Nephron progenitor cell (in vitro differentiated cells): ENCODE data around the gene MCCD1.
"Not testable (repeated sequence)": the region's sequence is repeated elsewhere in the genome, so short reads cannot be mapped to it uniquely, and the experiment has no call there.

ENCODE experiments used
- DNase-seq: peaks from one replicate; pipeline ENCODE4 v3.0.0; 2021
- H3K27ac Mint-ChIP-seq: 2 replicates; pipeline ENCODE4 v1.8.0; 2021; ENCODE audit warnings: mild to moderate bottlenecking, moderate library complexity, mixed read lengths
- H3K27me3 Mint-ChIP-seq: 2 replicates; pipeline ENCODE4 v1.8.0; 2021; ENCODE audit warnings: mild to moderate bottlenecking, low read depth, mixed read lengths; ENCODE audit not compliant: poor library complexity
- H3K36me3 Mint-ChIP-seq: 2 replicates; pipeline ENCODE4 v1.8.0; 2021; ENCODE audit warnings: low read depth, mixed read lengths
- H3K4me1 Mint-ChIP-seq: 2 replicates; pipeline ENCODE4 v1.8.0; 2021; ENCODE audit warnings: mixed read lengths
- H3K4me3 Mint-ChIP-seq: 2 replicates; pipeline ENCODE4 v1.8.0; 2021; ENCODE audit warnings: mild to moderate bottlenecking, moderate library complexity, mixed read lengths
- H3K9me3 Mint-ChIP-seq: 2 replicates; pipeline ENCODE4 v1.8.0; 2021; ENCODE audit warnings: mild to moderate bottlenecking, moderate library complexity, mixed read lengths
- CTCF ChIP-seq: fragments of 200-600 bp; sonication (generic); IDR thresholded peaks from 2 replicates; pipeline ENCODE4 v1.5.0; 2021; ENCODE audit warnings: antibody characterized with exemption

The MCCD1 gene

GRCh38 chr6:31485055-31485454 is 43.7 kb upstream of the MCCD1 start:
- Mint-ChIP-seq H3K27me3 (peaks cover 30% of the 10 kb centered on the region), H3K27ac (no peak overlapping the region), H3K4me3 (no peak overlapping the region), H3K4me1 (peaks cover 2% of the 10 kb centered on the region), H3K36me3 (no peaks in the 10 kb centered on the region), H3K9me3 (no peaks in the 10 kb centered on the region)
- no peak for DNase-seq
- no peak for TF ChIP-seq CTCF

- DNase-seq, H3K9me3 Mint-ChIP-seq, H3K4me3 Mint-ChIP-seq, H3K36me3 Mint-ChIP-seq, H3K4me1 Mint-ChIP-seq, H3K27ac Mint-ChIP-seq: not testable (repeated sequence)
- H3K27me3 Mint-ChIP-seq, result peaks cover 22% of the 10 kb centered on the region
These were observed 42.5 kb upstream of the MCCD1 start for GRCh38 chr6:31486065-31486837.

GRCh38 chr6:31487674-31488073 is 41.1 kb upstream of the MCCD1 start:
- H3K4me3 Mint-ChIP-seq, H3K27ac Mint-ChIP-seq, H3K36me3 Mint-ChIP-seq, DNase-seq, H3K4me1 Mint-ChIP-seq, H3K9me3 Mint-ChIP-seq: not testable (repeated sequence)
- peaks cover 29% of the 10 kb centered on the region for H3K27me3 Mint-ChIP-seq

- Mint-ChIP-seq H3K9me3 (no peaks in the 10 kb centered on the region), H3K4me3 (no peak overlapping the region), H3K27me3 (peaks cover 41% of the 10 kb centered on the region), H3K27ac (no peak overlapping the region), H3K4me1 (peaks cover 15% of the 10 kb centered on the region), H3K36me3 (no peaks in the 10 kb centered on the region)
- DNase-seq, result no peak
- TF ChIP-seq CTCF, result no peak
These were observed 39.7 kb upstream of the MCCD1 start for GRCh38 chr6:31489086-31489485.

GRCh38 chr6:31490115-31490873 is 38.5 kb upstream of the MCCD1 start:
- Mint-ChIP-seq H3K27me3 (peaks cover 48% of the 10 kb centered on the region), H3K27ac (no peak overlapping the region), H3K36me3 (no peaks in the 10 kb centered on the region), H3K4me3 (no peak overlapping the region), H3K4me1 (peaks cover 15% of the 10 kb centered on the region), H3K9me3 (peaks cover 2% of the 10 kb centered on the region)
- DNase-seq, result no peak
- TF ChIP-seq CTCF, result no peak

- not testable (repeated sequence) for H3K9me3 Mint-ChIP-seq, H3K27ac Mint-ChIP-seq, DNase-seq, H3K36me3 Mint-ChIP-seq
- Mint-ChIP-seq H3K27me3 (peaks cover 80% of the 10 kb centered on the region), H3K4me1 (peaks cover 26% of the 10 kb centered on the region), H3K4me3 (peak overlapping the region; percentile 78)
These were observed 35.2 kb upstream of the MCCD1 start for GRCh38 chr6:31493550-31493874.

- Mint-ChIP-seq H3K27ac (no peak overlapping the region), H3K27me3 (peaks cover 83% of the 10 kb centered on the region), H3K4me1 (peaks cover 32% of the 10 kb centered on the region), H3K4me3 (peak overlapping the region; percentile 78), H3K36me3 (no peaks in the 10 kb centered on the region), H3K9me3 (peaks cover 10% of the 10 kb centered on the region)
- DNase-seq, result peak; percentile 87
- peak; percentile 83 for TF ChIP-seq CTCF
These were observed 34.7 kb upstream of the MCCD1 start for GRCh38 chr6:31493875-31494694.
